Activated naive CD4-positive, alpha-beta T cell treated with anti-CD3 and anti-CD28 coated beads, Interleukin-2, amount 50 U/mL, for 24 hours (primary cell): ENCODE measurements around the gene STC2.

Source experiments
- H3K27ac Mint-ChIP-seq: one replicate; pipeline ENCODE4 v1.8.0; 2021; ENCODE audit warnings: mild to moderate bottlenecking, mixed read lengths
- H3K27me3 Mint-ChIP-seq: one replicate; pipeline ENCODE4 v1.8.0; 2021; ENCODE audit warnings: mixed read lengths
- H3K36me3 Mint-ChIP-seq: one replicate; pipeline ENCODE4 v1.8.0; 2021; ENCODE audit warnings: mixed read lengths
- H3K4me1 Mint-ChIP-seq: one replicate; pipeline ENCODE4 v1.8.0; 2021; ENCODE audit warnings: mixed read lengths
- H3K4me3 Mint-ChIP-seq: one replicate; pipeline ENCODE4 v1.8.0; 2021; ENCODE audit warnings: mild to moderate bottlenecking, mixed read lengths
- H3K9me3 Mint-ChIP-seq: one replicate; pipeline ENCODE4 v1.8.0; 2021; ENCODE audit warnings: mixed read lengths

The STC2 gene

GRCh38 chr5:173321886-173322285 lies 6.3 kb downstream of the STC2 start:
- peaks cover 38% of the 10 kb centered on the region for H3K27me3 Mint-ChIP-seq
- H3K36me3 Mint-ChIP-seq: peaks cover 1% of the 10 kb centered on the region
- H3K4me1 Mint-ChIP-seq: peaks cover 19% of the 10 kb centered on the region
- H3K4me3 Mint-ChIP-seq: no peak overlapping the region
- no peak overlapping the region for H3K27ac Mint-ChIP-seq
- no peaks in the 10 kb centered on the region for H3K9me3 Mint-ChIP-seq

GRCh38 chr5:173320259-173320658 lies 8.0 kb downstream of the STC2 start:
- H3K9me3 Mint-ChIP-seq: no peaks in the 10 kb centered on the region
- peaks cover 1% of the 10 kb centered on the region for H3K36me3 Mint-ChIP-seq
- no peak overlapping the region for H3K4me3 Mint-ChIP-seq
- no peak overlapping the region for H3K27ac Mint-ChIP-seq
- H3K4me1 Mint-ChIP-seq: peaks cover 9% of the 10 kb centered on the region
- peaks cover 28% of the 10 kb centered on the region for H3K27me3 Mint-ChIP-seq

GRCh38 chr5:173319646-173320045 lies 8.6 kb downstream of the STC2 start:
- Mint-ChIP-seq H3K36me3 (peaks cover 1% of the 10 kb centered on the region), H3K27me3 (peaks cover 26% of the 10 kb centered on the region)

GRCh38 chr5:173318881-173319620 lies 9.2 kb downstream of the STC2 start:
- no peaks in the 10 kb centered on the region for H3K9me3 Mint-ChIP-seq
- peaks cover 1% of the 10 kb centered on the region for H3K36me3 Mint-ChIP-seq
- no peak overlapping the region for H3K4me3 Mint-ChIP-seq
- H3K4me1 Mint-ChIP-seq: peaks cover 3% of the 10 kb centered on the region
- no peak overlapping the region for H3K27ac Mint-ChIP-seq
- H3K27me3 Mint-ChIP-seq: peaks cover 29% of the 10 kb centered on the region

More at GRCh38 chr5:173319646-173320045, 8.6 kb downstream of the STC2 start:
- Mint-ChIP-seq H3K27ac (no peak overlapping the region), H3K4me1 (peaks cover 6% of the 10 kb centered on the region), H3K4me3 (no peak overlapping the region), H3K9me3 (no peaks in the 10 kb centered on the region)

GRCh38 chr5:173318330-173318729 lies 9.9 kb downstream of the STC2 start:
- Mint-ChIP-seq H3K36me3 (peaks cover 1% of the 10 kb centered on the region), H3K4me3 (no peak overlapping the region), H3K27me3 (peaks cover 27% of the 10 kb centered on the region), H3K4me1 (no peaks in the 10 kb centered on the region), H3K9me3 (no peaks in the 10 kb centered on the region), H3K27ac (no peak overlapping the region)

GRCh38 chr5:173317852-173318251 lies 10.4 kb downstream of the STC2 start:
- Mint-ChIP-seq H3K27me3 (peaks cover 28% of the 10 kb centered on the region), H3K4me3 (no peak overlapping the region), H3K36me3 (peaks cover 1% of the 10 kb centered on the region), H3K4me1 (no peaks in the 10 kb centered on the region), H3K27ac (no peak overlapping the region), H3K9me3 (no peaks in the 10 kb centered on the region)

GRCh38 chr5:173317091-173317730 lies 11.0 kb downstream of the STC2 start:
- H3K27ac Mint-ChIP-seq: no peak overlapping the region
- H3K4me3 Mint-ChIP-seq: no peak overlapping the region
- no peaks in the 10 kb centered on the region for H3K4me1 Mint-ChIP-seq
- peaks cover 1% of the 10 kb centered on the region for H3K36me3 Mint-ChIP-seq
- H3K27me3 Mint-ChIP-seq: peaks cover 27% of the 10 kb centered on the region
- H3K9me3 Mint-ChIP-seq: no peaks in the 10 kb centered on the region

GRCh38 chr5:173316339-173317020 lies 11.7 kb downstream of the STC2 start:
- Mint-ChIP-seq H3K27ac (no peak overlapping the region), H3K4me1 (no peaks in the 10 kb centered on the region), H3K36me3 (peaks cover 1% of the 10 kb centered on the region), H3K9me3 (no peaks in the 10 kb centered on the region), H3K27me3 (peaks cover 30% of the 10 kb centered on the region), H3K4me3 (no peak overlapping the region)

GRCh38 chr5:173315495-173316338 lies 12.5 kb downstream of the STC2 start:
- no peak overlapping the region for H3K4me3 Mint-ChIP-seq
- peaks cover 4% of the 10 kb centered on the region for H3K36me3 Mint-ChIP-seq
- no peak overlapping the region for H3K27ac Mint-ChIP-seq
- peaks cover 32% of the 10 kb centered on the region for H3K27me3 Mint-ChIP-seq
- H3K4me1 Mint-ChIP-seq: no peaks in the 10 kb centered on the region
- no peaks in the 10 kb centered on the region for H3K9me3 Mint-ChIP-seq

- Mint-ChIP-seq H3K27me3 (peaks cover 35% of the 10 kb centered on the region), H3K4me3 (no peak overlapping the region), H3K9me3 (no peaks in the 10 kb centered on the region), H3K4me1 (no peaks in the 10 kb centered on the region), H3K36me3 (peaks cover 4% of the 10 kb centered on the region), H3K27ac (no peak overlapping the region)
Observed at GRCh38 chr5:173314166-173314952, 13.9 kb downstream of the STC2 start.

GRCh38 chr5:173313351-173313801 lies 14.8 kb downstream of the STC2 start:
- Mint-ChIP-seq H3K4me1 (no peaks in the 10 kb centered on the region), H3K27ac (no peak overlapping the region), H3K27me3 (peaks cover 38% of the 10 kb centered on the region), H3K9me3 (peaks cover 4% of the 10 kb centered on the region), H3K4me3 (no peak overlapping the region), H3K36me3 (peaks cover 2% of the 10 kb centered on the region)

- peaks cover 40% of the 10 kb centered on the region for H3K27me3 Mint-ChIP-seq
- H3K27ac Mint-ChIP-seq: no peak overlapping the region
- H3K9me3 Mint-ChIP-seq: peaks cover 8% of the 10 kb centered on the region
- H3K4me1 Mint-ChIP-seq: no peaks in the 10 kb centered on the region
- peaks cover 2% of the 10 kb centered on the region for H3K36me3 Mint-ChIP-seq
- no peak overlapping the region for H3K4me3 Mint-ChIP-seq
Observed at GRCh38 chr5:173312821-173313220, 15.4 kb downstream of the STC2 start.

GRCh38 chr5:173311818-173312585 lies 16.2 kb downstream of the STC2 start:
- no peak overlapping the region for H3K27ac Mint-ChIP-seq
- H3K4me3 Mint-ChIP-seq: no peak overlapping the region
- H3K27me3 Mint-ChIP-seq: peaks cover 41% of the 10 kb centered on the region
- H3K36me3 Mint-ChIP-seq: peaks cover 2% of the 10 kb centered on the region
- no peaks in the 10 kb centered on the region for H3K4me1 Mint-ChIP-seq
- peaks cover 10% of the 10 kb centered on the region for H3K9me3 Mint-ChIP-seq
